ENCODE results near the gene NHSL2. TPM values are rescaled to one million over a fixed set of nuclear protein-coding genes. Genes with fewer than 3 reads are reported as not detected.
"Not testable (repeated sequence)": the region's sequence is repeated elsewhere in the genome, so short reads cannot be mapped to it uniquely, and the experiment has no call there.

The NHSL2 gene
- polyA plus RNA-seq, 4 donors = 9.2 to 10.8 (median 9.6) TPM

DNA sequence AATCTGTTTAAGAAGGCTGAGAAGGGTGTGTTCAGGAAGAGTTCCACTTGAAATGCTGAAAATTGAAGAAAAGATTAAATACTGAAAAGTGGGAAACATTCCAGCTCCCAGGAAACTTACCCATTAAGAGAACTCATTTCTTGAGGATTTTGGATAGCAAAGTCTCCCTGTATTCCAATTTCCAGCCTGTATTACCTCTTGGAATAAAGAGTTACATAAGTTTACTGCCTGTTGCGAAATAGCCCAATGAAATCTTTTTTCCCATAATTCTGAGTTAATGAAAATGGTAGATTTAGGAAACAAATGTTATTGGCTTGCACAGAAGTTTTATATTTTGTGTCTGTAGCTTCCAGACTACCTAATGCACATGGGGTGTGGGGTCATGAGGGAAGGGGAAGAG lies 12.0 kb downstream of the NHSL2 start:
- no peak for DNase-seq (ENCODE audit: low read depth in 4 of 4, low spot score in 3 of 4)

DNA sequence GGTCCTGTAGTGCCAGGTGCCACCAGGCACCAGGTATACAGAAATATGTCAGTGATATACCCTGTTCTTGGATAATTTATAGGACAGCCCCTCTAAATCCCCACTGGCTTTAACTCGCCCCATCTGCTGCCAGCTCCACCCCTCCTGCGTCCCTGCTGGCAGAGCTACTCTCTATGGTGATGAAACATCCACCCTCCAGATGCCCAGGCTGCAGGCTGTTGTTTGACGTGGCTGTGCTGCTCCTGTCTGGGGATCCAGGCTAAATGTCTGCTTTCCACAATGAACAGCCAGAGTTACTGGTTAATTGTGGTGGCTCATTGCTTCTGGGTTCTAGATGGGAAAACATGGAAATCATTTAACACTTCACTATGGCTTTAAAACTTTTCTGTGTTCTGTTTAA lies 12.9 kb downstream of the NHSL2 start:
- DNase-seq (ENCODE audit: low read depth in 4 of 4, low spot score in 3 of 4) = no peak

DNA sequence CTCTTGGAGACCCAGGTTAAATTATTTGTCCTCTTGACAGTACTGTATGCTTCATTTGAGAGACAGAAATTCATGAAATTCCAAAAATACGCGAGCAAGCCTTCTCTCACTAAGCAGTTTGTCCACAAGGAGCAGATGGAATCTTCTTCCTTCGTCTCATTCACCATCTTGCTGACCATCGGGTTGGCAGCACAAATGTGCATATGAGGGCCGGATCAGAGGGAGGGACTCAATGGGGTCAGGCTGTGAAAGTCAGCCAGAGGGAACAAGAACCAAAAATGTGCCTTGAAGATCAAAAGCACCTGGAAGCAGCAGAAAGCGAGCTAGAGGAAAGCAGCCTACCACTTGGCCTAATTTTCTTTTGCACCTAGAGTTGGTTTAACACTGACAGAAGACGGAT lies 16.4 kb downstream of the NHSL2 start:
- DNase-seq (ENCODE audit: low read depth in 4 of 4, low spot score in 3 of 4) = no peak

DNA sequence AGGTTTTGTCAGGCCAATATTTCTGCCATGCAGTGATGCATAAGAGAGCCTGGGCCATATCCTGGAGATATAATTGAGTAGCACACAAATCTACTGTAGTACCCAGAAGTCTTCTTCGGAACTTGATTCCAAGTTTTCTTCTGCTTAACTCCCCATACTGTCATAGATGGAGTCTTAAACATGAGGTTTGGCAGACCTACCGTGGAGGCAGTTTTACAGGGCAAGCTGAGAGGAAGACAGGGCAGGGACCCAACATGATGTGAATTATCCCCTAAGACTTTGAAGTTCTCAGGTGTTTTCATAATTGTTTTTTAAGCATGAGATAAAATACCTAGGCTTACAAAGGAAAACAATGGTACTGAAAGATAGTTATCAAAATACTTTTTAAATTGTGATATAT lies 18.2 kb downstream of the NHSL2 start:
- no peak for DNase-seq (ENCODE audit: low read depth in 4 of 4, low spot score in 3 of 4)

DNA sequence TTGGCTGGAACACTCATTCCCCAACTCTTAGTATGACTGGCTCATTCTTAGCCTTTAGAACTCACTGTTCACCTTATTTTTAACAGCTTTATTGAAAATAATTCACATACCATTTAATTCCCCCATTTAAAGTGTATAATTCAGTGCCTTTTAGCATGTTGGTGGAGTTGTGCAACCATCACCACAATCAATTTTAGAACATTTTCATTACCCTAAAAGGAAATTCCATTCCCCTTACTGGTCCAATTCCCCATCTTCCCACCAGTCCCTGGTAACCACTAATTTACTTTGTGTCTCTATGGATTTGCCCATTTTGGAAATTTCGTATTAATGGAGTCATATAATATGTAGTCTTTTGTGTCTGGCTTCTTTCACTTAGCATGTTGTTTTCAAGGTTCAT lies 19.7 kb downstream of the NHSL2 start:
- no peak for DNase-seq (ENCODE audit: low read depth in 4 of 4, low spot score in 3 of 4)

DNA sequence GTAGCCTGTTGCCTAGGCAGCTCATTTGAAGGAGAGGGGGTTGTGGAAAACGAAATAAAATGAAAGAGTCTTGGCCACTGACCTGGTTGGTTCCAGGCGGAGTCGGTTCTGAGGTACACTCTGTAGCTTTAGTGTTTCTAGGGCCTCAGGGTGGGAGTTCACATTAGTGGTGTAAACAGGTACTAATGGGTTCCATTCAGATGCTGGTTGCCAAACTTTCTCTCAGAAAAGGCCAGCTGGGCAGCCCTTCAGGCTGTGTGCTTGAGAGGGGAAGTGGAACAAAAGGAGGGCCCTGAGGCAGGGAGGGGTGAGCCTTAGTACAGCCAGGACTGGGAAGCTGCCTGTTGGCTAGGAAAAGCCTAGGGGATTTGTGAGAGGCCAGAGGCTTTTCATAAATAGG lies 24.8 kb downstream of the NHSL2 start:
- DNase-seq (ENCODE audit: low read depth in 4 of 4, low spot score in 3 of 4) = no peak

DNA sequence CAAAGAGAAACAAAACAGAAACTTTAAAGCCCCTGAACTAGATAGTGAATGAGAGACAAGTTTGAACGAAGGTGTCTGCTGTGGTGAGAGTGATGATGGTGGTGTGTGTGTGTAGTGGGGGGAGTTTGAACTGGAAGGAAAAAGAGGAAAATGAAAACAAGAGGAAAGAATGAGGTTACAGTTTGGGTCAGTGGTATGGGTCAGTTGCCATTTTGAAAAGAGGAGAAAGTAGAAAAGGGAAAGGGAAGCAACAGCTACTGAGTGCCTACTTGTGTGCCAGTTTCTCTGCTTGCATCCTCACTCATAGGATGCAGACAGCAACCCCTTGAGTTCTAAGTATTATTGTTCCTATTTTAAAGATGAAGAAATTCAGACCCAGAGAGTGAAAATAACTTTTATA lies 26.0 kb downstream of the NHSL2 start:
- no peak for DNase-seq (ENCODE audit: low read depth in 4 of 4, low spot score in 3 of 4)

DNA sequence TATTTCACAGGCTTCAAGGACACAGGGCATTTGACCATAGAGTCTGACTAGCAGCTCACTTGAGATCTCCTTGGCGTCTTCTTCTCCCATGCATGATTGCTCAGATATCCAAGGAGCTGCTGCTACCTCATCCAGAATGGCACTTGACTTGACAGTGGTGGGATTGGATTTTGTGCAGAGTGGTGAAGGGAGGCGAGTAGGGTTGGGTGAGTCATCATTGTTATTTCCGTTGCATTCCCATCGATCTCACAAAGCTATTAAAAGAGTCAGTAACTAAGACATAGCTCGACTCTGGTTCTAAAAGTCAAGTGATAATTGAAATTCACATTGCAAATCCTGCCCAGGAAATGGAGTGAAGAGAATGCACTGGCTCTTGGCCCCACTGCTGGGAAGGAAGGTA lies 27.7 kb downstream of the NHSL2 start:
- no peak for DNase-seq (ENCODE audit: low read depth in 4 of 4, low spot score in 3 of 4)

DNA sequence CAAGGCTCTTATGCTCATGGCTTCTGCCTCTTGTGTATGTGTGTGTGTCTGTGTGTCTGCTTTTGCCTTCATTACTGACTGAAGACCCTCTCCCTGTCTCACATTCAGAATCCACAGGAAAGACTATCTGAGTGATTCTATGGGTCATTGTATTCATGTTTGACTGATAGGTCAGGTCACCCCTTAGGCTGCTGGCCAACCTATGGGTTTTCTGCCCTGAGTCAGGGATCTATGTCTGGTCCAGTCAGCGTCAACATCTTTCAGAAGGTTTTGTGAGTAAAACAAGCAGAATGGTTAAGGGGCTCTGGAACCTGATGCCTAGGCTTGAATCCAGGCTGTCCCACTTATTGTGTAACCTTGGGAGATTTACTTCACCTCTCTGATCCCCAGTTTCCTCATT lies 30.5 kb downstream of the NHSL2 start:
- DNase-seq (ENCODE audit: low read depth in 4 of 4, low spot score in 3 of 4) = no peak

DNA sequence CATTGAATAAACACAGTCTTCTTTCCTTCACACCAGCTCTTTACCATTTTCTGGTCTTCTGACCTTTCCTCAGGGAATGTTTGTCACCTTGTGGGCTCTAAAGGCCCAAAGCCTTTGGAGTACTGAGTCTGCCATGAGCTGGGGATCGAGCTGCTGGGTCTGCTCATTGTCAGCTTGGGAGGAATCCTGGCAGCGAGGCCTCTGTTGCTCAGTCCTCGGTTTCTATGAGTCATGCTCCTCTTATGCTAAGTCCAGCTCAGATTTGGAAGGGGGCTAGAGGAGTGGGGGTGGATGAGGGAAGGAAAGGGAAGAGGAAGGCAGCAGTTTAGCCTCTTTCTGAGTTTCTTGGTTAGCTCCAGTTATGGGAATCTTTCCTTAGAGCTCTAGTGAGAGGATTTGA lies 31.1 kb downstream of the NHSL2 start:
- DNase-seq (ENCODE audit: low read depth in 4 of 4, low spot score in 3 of 4) = no peak

DNA sequence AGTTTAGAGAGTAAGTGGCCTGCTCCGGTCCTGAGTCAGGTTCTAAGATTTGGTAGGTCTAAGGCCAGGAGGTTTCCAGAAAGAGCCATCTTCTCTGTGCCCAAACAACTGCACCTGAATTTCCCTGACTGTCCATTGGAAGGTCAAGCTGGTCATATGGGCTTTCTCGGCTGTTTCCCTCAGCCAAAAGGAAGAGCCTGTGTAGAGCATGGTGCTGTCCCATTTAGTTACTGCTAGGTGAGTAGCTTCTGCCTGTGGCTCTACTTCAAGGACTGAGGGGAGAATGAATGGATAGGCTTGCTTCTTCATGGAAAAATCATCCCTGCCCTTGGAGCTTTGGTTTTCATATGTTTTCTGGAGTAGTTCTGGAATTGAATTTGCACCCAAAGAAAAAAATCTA lies 33.7 kb downstream of the NHSL2 start:
- no peak for DNase-seq (ENCODE audit: low read depth in 4 of 4, low spot score in 3 of 4)

DNA sequence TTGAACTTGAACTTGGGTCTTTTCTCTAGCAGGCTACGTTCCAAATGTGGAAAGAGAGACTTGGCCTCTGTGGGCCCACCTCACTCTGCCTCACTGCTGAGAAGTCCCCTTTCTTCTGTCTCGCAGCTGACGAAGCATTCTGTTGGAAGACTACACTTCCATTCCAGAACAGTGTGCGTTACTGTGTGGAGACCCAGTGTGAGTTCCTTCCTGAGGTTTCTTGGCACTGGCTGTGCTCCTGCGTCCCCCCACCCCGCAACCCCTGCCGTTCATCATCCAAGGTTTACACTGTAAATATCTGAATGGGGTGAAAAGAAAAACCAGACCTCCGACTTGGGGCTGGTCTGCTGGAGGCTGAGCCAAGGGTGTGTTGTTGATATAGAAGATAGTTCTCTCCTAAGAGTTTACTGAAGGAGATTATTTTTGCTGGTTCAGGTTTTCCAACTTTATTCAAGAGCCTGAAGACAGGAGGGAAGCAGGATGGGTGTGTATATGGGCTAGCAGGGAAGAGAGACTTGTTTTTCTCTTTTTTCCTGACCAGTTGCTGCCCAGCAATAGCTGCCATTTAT lies 34.7 kb downstream of the NHSL2 start:
- no peak for DNase-seq (ENCODE audit: low read depth in 4 of 4, low spot score in 3 of 4)

DNA sequence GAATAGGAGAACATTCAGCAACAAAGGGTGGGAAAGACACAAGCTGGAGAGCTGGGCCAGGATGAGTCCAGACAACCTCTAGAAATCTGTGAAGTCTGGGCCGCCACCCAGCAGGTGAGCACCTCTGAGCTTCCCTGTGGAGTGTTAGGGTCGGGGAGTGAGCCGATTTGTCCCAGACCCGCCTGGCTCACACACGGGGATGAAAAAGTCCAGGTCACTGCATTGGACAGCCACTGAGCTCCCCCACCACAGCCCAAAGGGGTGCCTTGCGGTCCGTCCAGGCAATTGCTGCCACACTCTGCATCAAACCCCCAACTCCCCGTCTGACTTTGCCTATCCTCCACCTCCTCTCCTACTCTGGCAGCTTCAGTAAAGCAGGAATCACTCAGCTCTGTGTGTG lies 38.7 kb downstream of the NHSL2 start:
- no peak for DNase-seq (ENCODE audit: low read depth in 4 of 4, low spot score in 3 of 4)

DNA sequence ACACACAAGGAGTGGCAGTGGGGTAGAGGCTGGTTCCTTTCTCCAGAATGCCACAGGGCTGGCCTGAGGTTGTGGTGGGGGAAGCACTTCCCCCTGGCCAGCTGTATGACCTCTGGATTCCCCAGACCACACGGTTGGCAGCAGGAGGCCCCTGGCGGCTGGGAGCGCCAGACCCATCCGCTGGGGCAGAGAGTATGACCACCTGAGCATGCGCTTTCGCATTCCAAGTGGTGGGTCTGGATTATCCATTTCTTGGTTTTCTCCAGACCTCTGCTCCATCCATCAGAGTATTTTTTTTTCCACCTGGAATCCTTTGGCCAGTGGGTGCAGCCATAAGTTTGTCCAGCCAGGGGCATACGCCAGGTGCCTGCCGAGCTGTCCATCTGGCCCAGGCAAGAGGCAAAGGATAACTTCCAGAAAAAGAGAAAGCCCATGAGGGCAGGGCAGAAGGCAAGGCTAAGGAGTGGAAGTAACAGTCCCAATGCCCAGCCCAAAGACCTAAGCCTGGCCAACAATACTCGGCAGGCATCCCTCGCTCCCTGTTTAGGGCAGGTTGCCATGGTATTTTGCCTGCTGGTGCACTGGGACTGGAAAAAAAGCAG lies 39.3 kb downstream of the NHSL2 start:
- DNase-seq (ENCODE audit: low read depth in 4 of 4, low spot score in 3 of 4) = no peak

DNA sequence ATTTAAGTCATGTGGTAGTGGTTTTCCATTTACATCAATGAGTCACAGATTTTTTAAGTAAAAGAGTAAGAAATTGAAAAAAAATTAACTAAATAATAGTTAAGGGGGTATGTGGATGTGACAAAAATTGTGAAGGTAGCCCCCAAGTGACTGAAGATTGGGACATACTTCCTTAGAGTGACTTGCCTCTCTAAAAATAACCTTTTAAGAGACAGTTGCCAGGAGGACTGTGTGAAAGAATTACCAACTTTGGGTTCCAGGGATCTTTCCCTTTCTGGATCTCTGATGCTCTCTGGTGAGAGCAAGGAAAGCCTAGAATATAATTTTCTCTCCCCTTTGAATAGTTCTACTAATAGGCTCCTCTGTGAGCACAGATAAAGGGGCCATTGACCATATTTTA lies 42.7 kb downstream of the NHSL2 start:
- DNase-seq (ENCODE audit: low read depth in 4 of 4, low spot score in 3 of 4) = no peak

DNA sequence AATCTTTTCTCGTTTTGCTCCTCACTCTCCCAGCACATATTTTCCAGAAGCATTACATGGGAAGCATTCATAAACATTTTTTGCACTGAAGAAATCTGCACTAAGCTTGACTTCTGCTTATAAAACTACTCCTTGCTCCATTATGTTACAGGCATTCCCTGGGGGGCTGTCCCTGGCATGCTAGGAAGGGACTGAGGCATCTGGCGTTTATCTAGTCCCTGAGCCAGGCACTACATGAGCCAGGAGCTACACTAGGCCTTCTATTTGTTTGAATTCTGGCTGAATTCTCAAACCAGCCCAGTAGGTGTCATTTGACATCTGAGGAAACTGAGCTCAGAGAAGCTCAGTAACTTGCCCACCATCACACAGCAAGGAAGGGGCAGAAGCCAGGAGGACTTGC lies 43.3 kb downstream of the NHSL2 start:
- DNase-seq (ENCODE audit: low read depth in 4 of 4, low spot score in 3 of 4) = no peak

DNA sequence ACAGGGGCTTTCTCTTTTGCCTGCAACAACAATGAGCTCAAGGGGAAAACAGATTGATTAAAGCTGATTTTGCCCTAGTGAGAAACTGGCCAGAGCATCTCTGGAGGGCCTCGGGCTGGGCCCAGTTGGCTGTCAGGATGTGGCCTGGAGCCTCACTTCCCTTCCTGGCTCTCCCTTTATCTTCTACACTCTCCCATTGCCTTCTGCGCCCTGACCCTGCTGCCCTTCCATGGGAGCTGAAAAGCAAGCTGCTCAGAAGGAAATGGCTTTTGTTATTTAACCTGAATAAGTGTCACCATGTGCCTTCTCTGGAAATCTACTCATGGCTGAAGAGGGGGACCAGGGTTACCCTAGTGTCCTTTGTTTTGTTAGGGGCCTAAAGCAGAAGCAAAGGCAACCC lies 43.8 kb downstream of the NHSL2 start:
- no peak for DNase-seq (ENCODE audit: low read depth in 4 of 4, low spot score in 3 of 4)

DNA sequence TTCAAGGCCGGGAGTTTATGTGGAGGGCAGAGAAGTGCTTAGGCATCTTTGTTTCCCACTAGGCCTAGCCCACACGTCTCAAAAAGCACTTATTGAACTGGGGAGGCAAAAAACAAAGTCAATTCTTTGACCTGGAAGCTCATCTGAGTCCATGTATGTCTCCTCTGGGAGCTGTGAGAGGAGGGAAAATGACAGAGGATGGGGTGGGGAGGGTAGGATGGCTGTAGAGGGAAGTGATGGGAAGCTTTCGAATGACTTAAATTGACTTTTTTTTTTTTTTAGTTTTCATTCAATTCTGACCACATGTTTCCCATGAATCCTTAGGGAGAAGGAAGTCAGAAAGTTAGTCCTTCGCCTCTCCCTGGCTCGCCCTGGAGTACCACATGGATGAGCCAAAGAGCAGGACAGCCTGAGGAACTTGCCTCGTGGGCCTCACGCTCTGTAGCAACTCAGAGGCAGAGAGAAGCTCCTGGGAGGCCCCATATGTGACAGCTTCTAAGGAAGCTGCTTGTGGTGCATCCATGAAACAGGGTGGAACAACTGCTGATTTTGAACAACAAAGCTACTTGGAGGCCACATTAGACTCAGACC lies 45.0 kb downstream of the NHSL2 start:
- DNase-seq (ENCODE audit: low read depth in 4 of 4, low spot score in 3 of 4) = no peak

DNA sequence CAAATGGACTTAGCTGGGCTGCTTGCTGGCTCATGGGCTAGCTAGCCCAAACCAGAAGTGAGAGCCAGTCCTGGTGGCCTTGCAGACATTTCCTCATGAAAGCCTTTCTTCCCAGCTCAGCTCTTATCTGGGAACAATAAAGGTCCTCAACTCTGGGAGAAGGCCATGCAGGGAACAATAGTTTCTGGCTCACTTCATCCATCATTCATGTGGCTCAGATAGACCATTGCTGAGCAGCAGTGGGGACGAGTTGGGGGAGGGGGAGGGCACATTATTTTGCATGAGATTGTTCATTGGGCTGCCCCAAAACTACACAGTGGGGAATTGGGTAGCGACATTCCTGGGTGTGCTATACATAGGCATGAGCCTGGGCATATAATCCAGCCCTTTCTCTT lies 47.6 kb downstream of the NHSL2 start:
- DNase-seq (ENCODE audit: low read depth in 4 of 4, low spot score in 3 of 4) = no peak

DNA sequence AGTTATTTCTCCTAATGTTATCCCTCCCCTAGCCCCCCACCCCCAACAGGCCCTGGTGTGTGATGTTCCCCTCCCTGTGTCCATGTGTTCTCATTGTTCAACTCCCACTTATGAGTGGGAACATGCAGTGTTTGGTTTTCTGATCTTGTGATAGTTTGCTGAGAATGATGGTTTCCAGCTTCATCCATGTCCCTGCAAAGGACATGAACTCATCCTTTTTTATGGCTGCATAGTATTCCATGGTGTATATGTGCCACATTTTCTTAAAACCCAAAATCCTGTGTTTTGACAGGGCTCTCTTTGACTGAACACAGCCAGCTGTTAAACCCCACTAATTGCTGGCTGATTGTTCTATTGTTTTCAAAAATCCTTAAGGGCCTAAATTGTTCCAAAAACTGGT lies 53.5 kb downstream of the NHSL2 start:
- not testable (repeated sequence) for DNase-seq (ENCODE audit: low read depth in 4 of 4, low spot score in 3 of 4)

DNA sequence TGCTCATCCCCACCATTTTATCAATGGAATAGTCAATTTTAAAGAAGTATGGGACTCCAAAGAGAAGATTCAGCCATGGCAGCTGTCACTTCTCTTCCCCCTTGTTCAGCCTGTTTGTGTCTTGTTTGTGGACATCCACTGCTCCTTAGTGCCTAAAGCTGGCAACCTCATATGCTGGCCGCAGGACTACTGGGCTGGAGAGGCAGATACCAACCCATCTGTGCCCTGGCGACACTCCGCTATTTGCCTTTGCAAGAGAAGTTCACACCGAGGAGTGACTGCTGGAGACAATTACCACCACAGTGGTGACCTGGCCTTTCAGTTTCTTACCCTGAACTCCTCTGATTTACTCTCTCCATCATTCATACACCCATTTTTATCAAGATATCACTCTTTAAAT lies 64.3 kb downstream of the NHSL2 start:
- DNase-seq (ENCODE audit: low read depth in 4 of 4, low spot score in 3 of 4) = no peak

DNA sequence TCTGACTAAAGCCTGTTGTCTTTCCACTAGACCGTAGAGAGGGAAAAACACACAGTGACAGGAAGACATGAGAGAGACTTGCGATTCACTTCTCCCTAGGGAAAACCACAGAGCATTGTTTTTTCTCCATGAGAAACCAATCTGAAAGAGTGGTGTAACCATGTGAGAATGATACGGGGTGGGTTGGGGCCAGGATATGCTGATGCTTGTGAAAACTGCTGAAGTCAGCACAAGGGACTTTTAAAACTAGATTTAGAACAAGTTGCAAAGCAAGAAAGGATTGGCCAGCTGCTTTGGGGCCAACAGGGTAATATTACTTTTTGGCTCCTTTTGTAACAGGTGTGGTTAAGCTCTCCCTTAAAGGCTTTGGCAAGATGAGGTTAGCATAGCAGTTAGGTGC lies 66.1 kb downstream of the NHSL2 start:
- DNase-seq (ENCODE audit: low read depth in 4 of 4, low spot score in 3 of 4) = no peak

DNA sequence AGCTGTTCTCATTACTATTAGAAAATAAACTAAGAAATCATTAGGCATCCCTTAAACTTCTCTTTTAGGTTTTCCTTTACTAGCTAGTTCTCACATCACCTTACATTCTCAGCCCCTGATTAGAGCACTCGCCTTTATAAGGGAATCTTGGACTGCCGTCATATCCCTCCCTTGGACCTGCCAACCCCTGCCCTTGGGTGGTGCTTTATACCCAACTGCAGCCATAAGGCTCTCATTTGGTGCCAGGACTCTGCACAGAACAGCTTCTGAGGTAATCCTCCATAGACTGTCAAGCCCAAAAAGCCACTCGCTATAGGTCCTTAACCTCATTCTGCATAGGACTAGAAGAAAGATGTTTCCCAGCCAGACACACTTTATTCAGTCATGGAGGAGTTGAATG lies 67.5 kb downstream of the NHSL2 start:
- no peak for DNase-seq (ENCODE audit: low read depth in 4 of 4, low spot score in 3 of 4)
